ENCODE measurements around the gene ARCN1.

DNA sequence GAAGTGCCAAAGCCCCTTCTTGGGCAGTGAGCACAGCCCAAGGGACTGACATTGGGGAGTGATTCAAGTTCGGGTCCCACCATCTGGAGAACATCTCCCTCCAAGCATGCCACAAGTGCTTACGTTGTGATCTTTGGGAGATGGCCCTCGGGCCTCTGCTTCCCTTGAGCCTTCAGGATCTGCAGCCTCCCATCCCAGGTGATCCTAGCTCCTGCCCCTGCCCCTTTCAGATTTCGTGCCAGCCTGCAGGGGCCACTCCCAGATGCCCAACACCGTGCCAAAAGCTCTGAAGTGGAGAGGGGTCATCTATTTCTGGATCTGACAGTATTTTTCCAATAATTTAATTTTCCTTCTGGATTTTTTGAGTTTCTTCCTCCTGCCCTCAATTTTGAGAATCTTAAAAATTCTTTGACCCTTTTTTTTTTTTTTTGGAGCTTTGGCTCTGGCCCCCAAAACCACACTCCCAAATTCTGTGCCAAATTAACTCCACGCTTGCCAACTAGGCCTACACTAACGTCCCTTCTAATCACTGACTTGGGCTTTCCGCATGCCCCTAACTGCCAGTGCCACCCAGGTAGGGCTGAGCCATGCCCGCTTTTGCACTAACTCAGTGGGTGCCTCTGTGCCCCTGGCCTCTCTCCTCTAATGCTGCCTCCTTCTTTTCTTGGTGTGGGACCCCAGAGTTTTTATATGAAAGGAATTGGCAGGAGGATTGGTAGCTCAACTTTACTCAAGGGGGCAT is 60.5 kb downstream of the ARCN1 start:
- TF ChIP-seq EP300 (IDR thresholded peaks at IDR 0.05) (no peak), POLR2A (IDR thresholded peaks at IDR 0.05; ENCODE audit: low read length) (no peak)
- TF ChIP-seq, protein P1, sequence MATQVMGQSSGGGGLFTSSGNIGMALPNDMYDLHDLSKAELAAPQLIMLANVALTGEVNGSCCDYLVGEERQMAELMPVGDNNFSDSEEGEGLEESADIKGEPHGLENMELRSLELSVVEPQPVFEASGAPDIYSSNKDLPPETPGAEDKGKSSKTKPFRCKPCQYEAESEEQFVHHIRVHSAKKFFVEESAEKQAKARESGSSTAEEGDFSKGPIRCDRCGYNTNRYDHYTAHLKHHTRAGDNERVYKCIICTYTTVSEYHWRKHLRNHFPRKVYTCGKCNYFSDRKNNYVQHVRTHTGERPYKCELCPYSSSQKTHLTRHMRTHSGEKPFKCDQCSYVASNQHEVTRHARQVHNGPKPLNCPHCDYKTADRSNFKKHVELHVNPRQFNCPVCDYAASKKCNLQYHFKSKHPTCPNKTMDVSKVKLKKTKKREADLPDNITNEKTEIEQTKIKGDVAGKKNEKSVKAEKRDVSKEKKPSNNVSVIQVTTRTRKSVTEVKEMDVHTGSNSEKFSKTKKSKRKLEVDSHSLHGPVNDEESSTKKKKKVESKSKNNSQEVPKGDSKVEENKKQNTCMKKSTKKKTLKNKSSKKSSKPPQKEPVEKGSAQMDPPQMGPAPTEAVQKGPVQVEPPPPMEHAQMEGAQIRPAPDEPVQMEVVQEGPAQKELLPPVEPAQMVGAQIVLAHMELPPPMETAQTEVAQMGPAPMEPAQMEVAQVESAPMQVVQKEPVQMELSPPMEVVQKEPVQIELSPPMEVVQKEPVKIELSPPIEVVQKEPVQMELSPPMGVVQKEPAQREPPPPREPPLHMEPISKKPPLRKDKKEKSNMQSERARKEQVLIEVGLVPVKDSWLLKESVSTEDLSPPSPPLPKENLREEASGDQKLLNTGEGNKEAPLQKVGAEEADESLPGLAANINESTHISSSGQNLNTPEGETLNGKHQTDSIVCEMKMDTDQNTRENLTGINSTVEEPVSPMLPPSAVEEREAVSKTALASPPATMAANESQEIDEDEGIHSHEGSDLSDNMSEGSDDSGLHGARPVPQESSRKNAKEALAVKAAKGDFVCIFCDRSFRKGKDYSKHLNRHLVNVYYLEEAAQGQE (IDR thresholded peaks at IDR 0.05): no peak
- TF ChIP-seq, protein P2, sequence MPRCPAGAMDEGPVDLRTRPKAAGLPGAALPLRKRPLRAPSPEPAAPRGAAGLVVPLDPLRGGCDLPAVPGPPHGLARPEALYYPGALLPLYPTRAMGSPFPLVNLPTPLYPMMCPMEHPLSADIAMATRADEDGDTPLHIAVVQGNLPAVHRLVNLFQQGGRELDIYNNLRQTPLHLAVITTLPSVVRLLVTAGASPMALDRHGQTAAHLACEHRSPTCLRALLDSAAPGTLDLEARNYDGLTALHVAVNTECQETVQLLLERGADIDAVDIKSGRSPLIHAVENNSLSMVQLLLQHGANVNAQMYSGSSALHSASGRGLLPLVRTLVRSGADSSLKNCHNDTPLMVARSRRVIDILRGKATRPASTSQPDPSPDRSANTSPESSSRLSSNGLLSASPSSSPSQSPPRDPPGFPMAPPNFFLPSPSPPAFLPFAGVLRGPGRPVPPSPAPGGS (IDR thresholded peaks at IDR 0.05): no peak
